Retinal pigment epithelial cell (primary cell): ENCODE data around the gene NR6A1.
"Not testable (repeated sequence)": the region's sequence is repeated elsewhere in the genome, so short reads cannot be mapped to it uniquely, and the experiment has no call there.

ENCODE experiments used
- DNase-seq: peaks from one replicate; pipeline ENCODE4 v3.0.0-alpha.2; 2010; ENCODE audit warnings: low read depth
- H3K4me3 ChIP-seq: 2 replicates; pipeline ENCODE4 v1.5.1; 2011; ENCODE audit warnings: mild to moderate bottlenecking, low read length, control low read depth, moderate library complexity
- TF ChIP-seq, protein P1 (sequence below): conservative IDR thresholded peaks from 2 replicates; pipeline ENCODE4 v1.5.1; 2011; ENCODE audit warnings: low read depth, low read length, control low read depth, inconsistent platforms

NR6A1 gene

DNA sequence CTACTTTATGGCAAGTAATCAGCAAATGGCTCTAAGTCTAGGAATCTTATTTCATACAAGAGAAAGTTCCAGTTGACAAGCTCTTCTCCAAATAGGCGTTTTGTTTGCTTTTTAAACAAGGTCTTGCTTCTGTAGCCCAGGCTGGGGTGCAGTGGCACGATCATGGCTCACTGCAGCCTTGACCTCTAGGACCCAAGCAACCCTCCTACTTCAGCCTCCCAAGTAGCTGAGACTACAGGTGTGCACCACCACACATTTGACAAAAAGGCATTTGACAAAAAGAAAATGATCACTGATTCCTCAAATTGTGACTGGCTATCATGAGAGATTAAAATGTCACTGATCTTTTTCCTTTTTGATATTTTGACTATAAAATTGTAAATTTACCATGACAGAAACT, 31.8 kb downstream of the NR6A1 start:
- no peak overlapping the region for H3K4me3 ChIP-seq
- TF ChIP-seq, protein P1, sequence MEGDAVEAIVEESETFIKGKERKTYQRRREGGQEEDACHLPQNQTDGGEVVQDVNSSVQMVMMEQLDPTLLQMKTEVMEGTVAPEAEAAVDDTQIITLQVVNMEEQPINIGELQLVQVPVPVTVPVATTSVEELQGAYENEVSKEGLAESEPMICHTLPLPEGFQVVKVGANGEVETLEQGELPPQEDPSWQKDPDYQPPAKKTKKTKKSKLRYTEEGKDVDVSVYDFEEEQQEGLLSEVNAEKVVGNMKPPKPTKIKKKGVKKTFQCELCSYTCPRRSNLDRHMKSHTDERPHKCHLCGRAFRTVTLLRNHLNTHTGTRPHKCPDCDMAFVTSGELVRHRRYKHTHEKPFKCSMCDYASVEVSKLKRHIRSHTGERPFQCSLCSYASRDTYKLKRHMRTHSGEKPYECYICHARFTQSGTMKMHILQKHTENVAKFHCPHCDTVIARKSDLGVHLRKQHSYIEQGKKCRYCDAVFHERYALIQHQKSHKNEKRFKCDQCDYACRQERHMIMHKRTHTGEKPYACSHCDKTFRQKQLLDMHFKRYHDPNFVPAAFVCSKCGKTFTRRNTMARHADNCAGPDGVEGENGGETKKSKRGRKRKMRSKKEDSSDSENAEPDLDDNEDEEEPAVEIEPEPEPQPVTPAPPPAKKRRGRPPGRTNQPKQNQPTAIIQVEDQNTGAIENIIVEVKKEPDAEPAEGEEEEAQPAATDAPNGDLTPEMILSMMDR = no peak
- DNase-seq = no peak

DNA sequence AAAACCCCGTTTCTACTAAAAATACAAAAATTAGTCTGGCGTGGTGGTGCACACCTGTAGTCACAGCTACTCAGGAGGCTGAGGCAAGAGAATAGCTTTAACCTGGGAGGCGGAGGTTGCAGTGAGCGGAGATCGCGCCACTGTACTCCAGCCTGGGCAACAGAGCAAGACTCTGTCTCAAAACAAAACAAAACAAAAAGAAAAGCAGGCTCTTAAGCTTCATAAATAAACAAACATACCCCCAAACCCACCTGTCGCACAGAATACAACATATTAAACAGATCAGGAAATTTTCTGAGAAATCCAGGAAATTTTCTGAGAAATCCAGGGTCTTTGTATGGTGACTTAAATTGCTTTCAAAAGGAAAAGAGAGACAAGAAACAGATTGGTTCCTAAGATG, 33.0 kb downstream of the NR6A1 start:
- DNase-seq, H3K4me3 ChIP-seq: not testable (repeated sequence)

DNA sequence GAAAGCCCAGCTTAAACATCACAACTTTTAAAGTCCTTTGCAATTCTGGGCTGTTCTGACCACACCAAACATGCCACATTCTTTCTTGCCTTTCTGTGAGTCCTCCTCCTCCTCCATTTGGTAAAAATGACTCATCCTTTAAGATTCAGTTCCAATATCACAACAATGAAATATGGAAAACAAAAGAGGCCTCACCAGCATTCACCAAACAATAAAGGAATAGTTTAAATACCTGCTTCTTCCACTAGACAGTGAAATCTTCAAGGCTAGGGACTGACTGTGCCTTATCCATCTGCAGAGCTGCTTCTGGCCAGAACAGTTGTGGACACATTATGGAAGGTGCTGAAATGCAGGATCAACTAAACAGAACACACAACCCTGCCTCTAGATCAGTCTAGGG, 36.0 kb downstream of the NR6A1 start:
- no peak for DNase-seq
- no peak overlapping the region for H3K4me3 ChIP-seq
- TF ChIP-seq, protein P1 = no peak

DNA sequence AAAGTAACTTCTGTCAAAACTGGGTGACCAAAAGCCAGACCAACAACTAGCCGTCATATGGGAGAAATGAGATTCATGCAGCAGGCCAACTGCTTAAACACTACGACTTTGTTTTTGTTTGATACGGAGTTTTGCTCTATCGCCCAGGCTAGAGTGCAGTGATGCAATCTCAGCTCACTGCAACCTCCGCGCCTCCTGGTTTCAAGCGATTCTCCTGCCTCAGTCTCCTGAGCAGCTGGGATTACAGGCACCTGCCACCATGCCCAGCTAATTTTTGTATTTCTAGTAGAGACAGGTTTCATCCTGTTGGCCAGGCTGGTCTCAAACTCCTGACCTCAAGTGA, 36.4 kb downstream of the NR6A1 start:
- not testable (repeated sequence) for H3K4me3 ChIP-seq, DNase-seq

DNA sequence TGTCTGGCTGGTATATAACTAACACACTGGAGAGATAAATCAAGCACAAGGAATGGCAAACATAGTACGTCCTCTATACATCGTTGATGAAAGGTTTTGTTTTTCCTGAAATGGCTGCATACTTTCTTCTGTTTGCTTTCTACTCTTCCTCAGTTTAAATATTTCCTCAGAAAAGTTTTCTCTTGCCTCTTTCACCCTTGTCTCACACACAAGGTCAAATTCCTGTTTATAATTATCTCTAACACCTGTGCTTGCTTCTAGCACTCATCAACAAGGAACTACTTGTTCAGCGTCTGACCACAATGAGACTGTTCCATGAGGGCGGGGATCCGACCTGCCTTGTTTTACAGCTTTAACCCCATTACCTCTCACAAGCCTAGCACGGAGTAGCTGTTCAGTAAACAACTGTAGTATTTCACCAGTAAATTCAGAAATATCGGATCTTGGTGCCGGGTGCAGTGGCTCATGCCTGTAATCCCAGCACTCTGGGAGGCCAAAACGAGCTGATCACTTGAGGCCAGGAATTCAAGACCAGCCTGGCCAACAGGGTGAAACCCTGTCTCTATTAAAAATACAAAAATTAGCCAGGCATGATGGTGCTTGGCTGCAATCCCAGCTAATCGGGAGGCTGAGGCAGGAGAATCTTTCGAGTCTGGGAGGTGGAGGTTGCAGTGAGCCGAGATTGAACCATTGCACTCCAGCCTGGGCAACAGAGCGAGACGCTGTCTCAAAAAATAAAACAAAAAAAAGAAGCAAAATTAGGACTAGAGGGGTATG, 37.0 kb downstream of the NR6A1 start:
- no peak for DNase-seq
- TF ChIP-seq, protein P1 = no peak
- H3K4me3 ChIP-seq = no peak overlapping the region

DNA sequence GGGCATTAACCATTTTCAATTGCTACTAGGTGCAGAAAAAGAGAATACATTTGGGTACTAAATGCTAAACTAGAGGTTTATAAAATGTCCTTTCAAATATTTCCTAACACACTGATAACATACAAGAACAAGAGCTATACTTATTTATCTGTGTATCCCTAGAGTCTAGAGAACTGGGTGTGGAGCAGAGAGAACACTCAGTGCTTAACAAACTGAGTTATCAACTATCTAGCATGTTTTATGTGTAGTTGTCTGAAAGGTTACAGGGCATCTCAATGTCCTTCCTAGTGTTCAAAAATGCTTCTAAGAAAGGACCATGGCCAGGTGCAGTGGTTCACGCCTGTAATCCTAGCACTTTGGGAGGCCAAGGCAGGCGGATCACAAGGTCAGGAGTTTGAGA, 40.3 kb downstream of the NR6A1 start:
- TF ChIP-seq, protein P1 = no peak
- DNase-seq = no peak
- no peak overlapping the region for H3K4me3 ChIP-seq

DNA sequence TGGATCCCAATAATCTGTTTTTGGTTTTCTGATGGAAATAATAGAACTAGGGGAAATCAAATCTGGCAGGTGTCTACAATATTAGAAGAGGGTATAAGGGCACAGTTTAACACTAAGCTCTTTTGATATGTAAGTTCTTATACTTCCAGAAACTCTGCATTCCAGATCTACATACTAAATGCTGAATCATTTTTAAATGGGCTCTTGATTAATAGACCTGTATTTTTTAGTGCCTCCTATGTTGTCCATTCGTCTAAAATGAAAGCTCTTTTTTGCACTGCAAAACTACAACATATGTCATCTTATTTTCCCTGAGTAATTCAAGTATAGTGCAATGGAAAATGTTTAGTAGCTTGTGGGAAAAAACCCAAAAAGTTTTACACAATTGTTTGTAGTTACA, 44.2 kb downstream of the NR6A1 start:
- H3K4me3 ChIP-seq = no peak overlapping the region
- DNase-seq = no peak
- TF ChIP-seq, protein P1 = no peak

DNA sequence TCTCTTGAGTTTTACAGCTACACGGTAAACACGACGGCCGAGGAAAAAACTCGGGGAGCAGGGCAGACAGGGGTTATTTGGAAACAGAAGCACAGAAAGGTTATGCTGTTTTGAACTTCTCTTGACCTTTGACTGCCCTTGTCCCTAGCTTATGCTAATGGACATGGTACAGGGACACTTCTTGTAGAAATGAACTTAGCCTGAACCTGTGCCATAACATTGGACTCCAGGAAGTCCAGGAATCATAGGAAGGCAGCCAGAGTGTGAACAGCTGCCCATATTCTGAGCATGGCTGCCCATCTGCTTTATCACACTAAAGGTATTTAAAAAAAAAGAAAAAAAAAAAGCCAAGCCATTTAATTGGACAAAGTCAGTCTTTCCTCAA, 46.1 kb downstream of the NR6A1 start:
- TF ChIP-seq, protein P1 = no peak
- no peak for DNase-seq
- no peak overlapping the region for H3K4me3 ChIP-seq
